Activated T-helper 1 cell treated with anti-CD3 and anti-CD28 coated beads, Interleukin-12 subunit alpha, Interleukin-12 subunit beta, Interleukin-2, Interleukin-4 antibody, amounts not matched to agents 30 ng/mL and 10 ng/mL and 1 ng/mL, durations not matched to agents 14 hours and 24 hours and 36 hours (primary cell): Measurements from ENCODE around the gene UMOD. TPM values are rescaled to one million over a fixed set of nuclear protein-coding genes. Genes with fewer than 3 reads are reported as not detected.
A peak's percentile ranks its signal among the peaks of the same experiment; 100 is the strongest.

Experiments used
- DNase-seq: peaks from one replicate; pipeline ENCODE4 v3.0.0; 2021; ENCODE audit warnings: low spot score
- H3K27ac Mint-ChIP-seq: one replicate; pipeline ENCODE4 v1.8.0; 2021; ENCODE audit warnings: mild to moderate bottlenecking, mixed read lengths
- H3K27me3 Mint-ChIP-seq: one replicate; pipeline ENCODE4 v1.8.0; 2022; ENCODE audit warnings: mild to moderate bottlenecking, moderate library complexity, mixed read lengths; ENCODE audit not compliant: insufficient read depth
- H3K36me3 Mint-ChIP-seq: one replicate; pipeline ENCODE4 v1.8.0; 2021; ENCODE audit warnings: low read depth, mixed read lengths
- H3K4me1 Mint-ChIP-seq: one replicate; pipeline ENCODE4 v1.8.0; 2021; ENCODE audit warnings: low read depth, mixed read lengths
- H3K4me3 Mint-ChIP-seq: one replicate; pipeline ENCODE4 v1.8.0; 2021; ENCODE audit warnings: mild to moderate bottlenecking, moderate library complexity, mixed read lengths
- H3K9me3 Mint-ChIP-seq: one replicate; pipeline ENCODE4 v1.8.0; 2021; ENCODE audit warnings: mixed read lengths
- intact Hi-C: fragments of 100-400 bp; cut with micrococcal nuclease; formaldehyde crosslinking; loops from one replicate; pipeline ENCODE4 v1.15.1; 2024
- total RNA-seq: library from RNA; stranded (reverse); gene quantifications from 2 replicates; pipeline ENCODE4 v1.2.3, GENCODE V29; 2022

The UMOD gene
- total RNA-seq, 1 donor from 2014 or later, result not detected

DNA sequence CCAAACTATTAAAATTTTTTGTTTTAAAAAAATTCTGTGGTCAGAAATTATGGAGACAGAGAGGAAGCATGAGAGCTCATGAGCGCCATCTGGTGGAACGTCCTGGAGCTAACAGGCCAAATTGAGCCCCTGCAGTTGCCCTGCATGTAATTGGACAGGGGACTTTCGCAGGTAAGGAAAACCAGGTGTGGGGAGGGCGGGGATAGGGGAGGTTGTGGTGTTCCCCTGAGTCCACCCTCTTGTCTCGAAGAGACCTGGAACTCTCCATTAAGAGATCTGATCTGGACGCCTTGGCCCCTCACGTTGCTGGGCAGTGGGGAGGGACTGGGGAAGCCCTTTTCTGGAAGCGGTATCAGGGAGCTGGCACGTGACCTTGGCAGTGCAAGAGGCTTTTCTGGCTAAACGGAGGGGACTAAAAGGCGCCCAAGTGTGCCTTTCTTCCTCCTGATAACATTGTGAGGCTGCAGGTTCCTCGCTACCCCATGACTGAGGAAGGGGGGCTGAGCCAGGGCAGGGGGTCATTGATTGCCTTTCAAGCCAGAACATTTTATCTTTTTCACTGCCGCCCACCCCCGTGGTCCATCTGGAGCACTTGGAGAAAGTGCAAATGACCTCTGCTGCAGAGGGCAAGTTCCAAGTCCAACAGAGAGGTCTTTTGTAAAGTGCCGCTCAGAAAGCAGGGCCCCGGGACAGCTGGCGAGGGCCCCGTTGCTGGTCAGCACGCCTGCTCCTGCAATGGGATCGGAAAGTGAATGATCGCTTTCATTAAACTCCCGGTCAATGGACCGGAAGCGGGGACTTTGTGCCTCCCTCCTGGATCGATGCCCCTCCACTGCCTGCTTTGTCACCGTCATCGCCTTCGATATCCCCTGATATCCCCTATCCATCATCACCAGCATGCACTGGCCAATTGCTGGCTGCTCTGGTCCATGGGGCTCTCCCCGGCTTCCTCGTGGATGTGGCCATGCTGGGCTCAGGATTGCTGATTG lies 33.6 kb upstream of the UMOD start:
- H3K27ac Mint-ChIP-seq, result no peak overlapping the region
- H3K27me3 Mint-ChIP-seq, result peaks cover 3% of the 10 kb centered on the region
- no peaks in the 10 kb centered on the region for H3K36me3 Mint-ChIP-seq
- intact Hi-C loops, result loop anchor here (1.0 kb wide), 1 partner anchor 479 kb away; no protein-coding TSS in a partner anchor
- no peaks in the 10 kb centered on the region for H3K9me3 Mint-ChIP-seq
- H3K4me1 Mint-ChIP-seq, result no peaks in the 10 kb centered on the region
- H3K4me3 Mint-ChIP-seq, result no peak overlapping the region
- peak; percentile 12 for DNase-seq

DNA sequence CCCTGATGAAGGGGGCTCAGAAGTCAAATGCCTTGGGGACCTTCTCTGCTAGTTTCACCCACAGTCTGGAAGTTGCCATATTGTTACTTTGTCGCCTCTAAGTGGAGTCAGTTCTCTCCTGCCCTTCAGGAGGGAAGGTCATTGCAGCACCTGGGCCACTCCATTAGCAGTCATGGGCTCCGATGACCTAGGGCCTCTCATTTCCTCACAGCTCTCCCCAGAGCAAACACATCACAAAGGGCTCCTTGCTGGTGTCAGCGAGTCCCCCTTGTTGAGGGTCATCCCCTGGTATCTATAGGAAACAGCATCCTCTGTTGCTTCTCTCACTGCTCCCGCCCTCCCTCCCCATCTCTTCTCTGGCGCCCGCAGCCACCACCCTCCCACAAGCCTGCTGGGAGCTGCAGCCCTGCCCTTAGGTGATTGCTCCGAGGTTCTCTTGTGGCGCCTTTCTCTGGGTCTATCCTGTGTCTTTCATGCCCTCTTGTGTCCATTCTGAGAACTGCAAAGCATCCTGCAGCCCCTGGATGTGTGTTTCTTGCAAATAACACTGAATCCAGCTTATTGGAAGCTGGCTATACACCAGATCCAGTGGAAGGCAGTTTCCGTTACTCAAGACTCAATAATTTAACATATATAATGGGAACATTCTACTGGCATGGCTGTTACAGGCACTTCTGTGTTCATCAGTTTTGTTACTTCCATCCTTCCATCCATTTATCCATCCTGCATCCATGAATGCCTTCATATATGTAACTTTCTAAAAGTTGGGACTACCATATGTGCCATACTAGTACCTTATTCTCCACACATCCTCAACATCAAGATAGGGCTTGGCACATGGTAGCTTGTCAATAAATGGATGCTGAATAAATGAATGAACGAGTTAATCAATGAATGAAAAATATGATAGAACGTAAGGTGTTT lies 30.9 kb upstream of the UMOD start:
- no peak overlapping the region for H3K27ac Mint-ChIP-seq
- no peak overlapping the region for H3K4me3 Mint-ChIP-seq
- H3K4me1 Mint-ChIP-seq, result no peaks in the 10 kb centered on the region
- peak; percentile 23 for DNase-seq
- H3K9me3 Mint-ChIP-seq, result no peaks in the 10 kb centered on the region
- peaks cover 3% of the 10 kb centered on the region for H3K27me3 Mint-ChIP-seq
- no peaks in the 10 kb centered on the region for H3K36me3 Mint-ChIP-seq
- intact Hi-C loops, result no loop called here

DNA sequence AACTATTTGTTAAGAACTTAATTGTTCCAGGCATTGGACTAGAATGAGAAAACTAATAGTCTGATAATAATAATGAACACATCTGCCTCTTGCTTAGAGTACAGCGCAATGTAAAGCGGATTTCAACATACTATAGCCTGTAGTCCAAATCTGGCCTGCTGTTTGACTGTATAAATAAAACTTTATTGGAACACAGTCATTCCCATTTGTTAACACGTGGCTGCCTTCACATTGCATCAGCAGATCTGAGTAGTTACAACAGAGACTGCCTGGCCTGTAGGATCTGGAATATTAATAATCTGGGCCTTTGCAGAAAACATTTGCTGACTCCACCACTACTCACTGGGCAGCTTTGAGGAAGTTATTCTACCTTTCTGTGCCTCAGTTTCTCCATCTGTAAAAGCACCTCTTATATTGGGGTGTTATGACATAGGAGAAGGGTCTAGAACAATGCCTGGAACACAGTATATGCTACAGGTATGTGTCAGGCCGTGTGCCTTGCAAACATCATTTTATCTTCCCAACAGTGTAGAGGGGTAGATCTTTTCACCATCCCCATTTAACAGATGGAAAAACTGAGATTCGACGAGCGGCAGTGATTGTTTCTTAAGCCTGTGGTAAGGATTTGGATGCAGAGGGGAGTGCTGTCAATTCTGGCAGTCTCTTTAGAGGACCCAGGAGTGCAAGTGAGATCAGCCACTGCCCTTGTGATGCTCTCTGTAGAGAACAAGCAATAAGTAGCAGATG lies 29.9 kb upstream of the UMOD start:
- intact Hi-C loops, result no loop called here
- no peak overlapping the region for H3K4me3 Mint-ChIP-seq
- DNase-seq, result no peak
- peaks cover 3% of the 10 kb centered on the region for H3K27me3 Mint-ChIP-seq
- H3K4me1 Mint-ChIP-seq, result no peaks in the 10 kb centered on the region
- H3K36me3 Mint-ChIP-seq, result no peaks in the 10 kb centered on the region
- H3K9me3 Mint-ChIP-seq, result no peaks in the 10 kb centered on the region
- no peak overlapping the region for H3K27ac Mint-ChIP-seq

DNA sequence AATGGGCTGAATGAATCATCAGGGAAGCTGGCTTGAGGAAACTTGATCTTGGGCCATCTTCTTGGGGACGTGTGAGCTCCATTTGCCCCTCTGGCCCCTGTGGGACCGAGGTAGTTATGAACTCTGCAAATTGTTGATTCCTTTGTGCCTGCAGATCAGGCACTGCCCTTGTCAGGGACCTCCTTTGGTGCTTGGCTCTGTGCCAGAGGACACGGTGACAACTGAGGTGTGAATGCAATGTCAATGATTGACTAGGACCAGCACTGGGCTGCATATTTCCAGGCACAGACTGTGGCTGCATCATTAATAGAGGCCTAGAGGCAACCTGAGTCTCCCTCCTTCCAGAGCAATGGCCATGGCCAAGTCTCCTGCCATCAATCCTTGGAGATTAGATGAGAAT lies 28.3 kb upstream of the UMOD start:
- Mint-ChIP-seq H3K9me3 (no peaks in the 10 kb centered on the region), H3K4me1 (no peaks in the 10 kb centered on the region), H3K4me3 (no peak overlapping the region), H3K36me3 (no peaks in the 10 kb centered on the region), H3K27me3 (peaks cover 1% of the 10 kb centered on the region), H3K27ac (no peak overlapping the region)
- no peak for DNase-seq
- intact Hi-C loops, result no loop called here

DNA sequence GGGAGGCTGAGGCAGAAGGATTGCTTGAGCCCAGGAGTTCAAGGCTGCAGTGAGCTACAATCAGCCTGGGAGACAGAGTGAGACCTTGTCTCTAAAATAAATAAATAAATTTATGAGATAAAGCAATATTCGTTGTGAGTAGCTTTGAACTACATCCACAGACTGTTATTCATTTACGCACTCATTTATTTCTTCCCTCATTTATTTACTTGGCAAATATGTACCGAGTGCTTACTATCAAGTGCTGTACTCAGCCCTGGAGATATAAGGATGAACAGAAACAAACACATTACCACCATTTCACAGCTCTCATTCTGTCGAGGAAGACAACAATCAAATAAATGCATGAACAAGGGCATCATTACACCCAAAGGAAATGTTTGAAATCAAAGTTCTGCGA lies 24.7 kb upstream of the UMOD start:
- H3K4me1 Mint-ChIP-seq, result no peaks in the 10 kb centered on the region
- no peaks in the 10 kb centered on the region for H3K9me3 Mint-ChIP-seq
- H3K27me3 Mint-ChIP-seq, result peaks cover 1% of the 10 kb centered on the region
- no peak for DNase-seq
- no peak overlapping the region for H3K4me3 Mint-ChIP-seq
- no peaks in the 10 kb centered on the region for H3K36me3 Mint-ChIP-seq
- intact Hi-C loops, result no loop called here
- H3K27ac Mint-ChIP-seq, result no peak overlapping the region

DNA sequence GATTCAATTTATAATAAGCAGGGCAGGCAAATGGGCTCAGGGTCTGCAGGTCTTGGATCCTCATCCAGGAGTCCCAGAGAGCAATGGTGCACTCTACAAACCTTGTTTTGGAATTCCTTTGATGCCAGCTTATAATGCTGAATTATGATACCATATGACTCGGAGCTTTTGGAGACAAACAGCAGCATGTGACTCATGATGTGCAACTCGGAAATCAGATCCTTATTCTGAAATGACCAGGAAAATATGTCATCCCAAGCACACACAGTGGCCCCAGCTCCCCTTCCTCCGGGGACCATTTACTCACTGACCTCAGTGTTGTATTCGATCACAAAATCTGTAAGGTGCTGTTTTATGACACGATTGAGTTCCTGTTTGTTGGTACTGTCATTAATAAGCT lies 20.2 kb upstream of the UMOD start:
- Mint-ChIP-seq H3K4me1 (no peaks in the 10 kb centered on the region), H3K36me3 (no peaks in the 10 kb centered on the region), H3K4me3 (no peak overlapping the region), H3K9me3 (no peaks in the 10 kb centered on the region), H3K27me3 (peaks cover 1% of the 10 kb centered on the region), H3K27ac (no peak overlapping the region)
- DNase-seq, result no peak
- intact Hi-C loops, result no loop called here

DNA sequence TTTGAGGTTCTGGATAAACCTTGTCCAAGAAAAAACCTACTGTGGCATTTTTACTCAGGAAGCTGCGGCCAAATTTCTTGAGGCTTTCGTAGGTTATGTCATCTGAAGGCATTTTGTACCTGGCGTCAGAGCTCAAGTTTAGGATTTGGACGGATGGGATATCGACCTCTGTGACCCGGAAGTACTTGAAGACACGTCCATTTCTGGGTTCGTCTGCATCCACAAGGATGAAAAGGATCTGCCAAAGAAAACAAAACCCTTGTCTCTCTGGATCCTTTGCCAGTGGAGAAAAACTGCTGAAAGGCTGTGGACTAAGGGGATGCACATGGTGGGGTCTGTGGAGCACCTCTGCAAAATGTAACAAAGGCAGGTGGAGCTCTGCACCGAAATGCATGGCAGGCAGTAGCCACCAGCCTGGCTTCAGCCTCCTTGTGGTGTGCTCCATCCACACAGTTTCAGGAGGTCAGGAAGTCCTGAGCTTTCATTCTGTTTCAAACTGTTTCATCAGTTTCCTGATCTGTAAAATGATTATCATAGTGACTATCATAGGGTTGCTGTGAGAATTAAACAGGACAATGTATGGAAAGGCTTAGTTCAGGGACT lies 17.0 kb upstream of the UMOD start:
- intact Hi-C loops, result no loop called here
- no peak for DNase-seq
- Mint-ChIP-seq H3K36me3 (no peaks in the 10 kb centered on the region), H3K4me3 (no peak overlapping the region), H3K4me1 (no peaks in the 10 kb centered on the region), H3K27me3 (no peaks in the 10 kb centered on the region), H3K9me3 (no peaks in the 10 kb centered on the region), H3K27ac (no peak overlapping the region)

DNA sequence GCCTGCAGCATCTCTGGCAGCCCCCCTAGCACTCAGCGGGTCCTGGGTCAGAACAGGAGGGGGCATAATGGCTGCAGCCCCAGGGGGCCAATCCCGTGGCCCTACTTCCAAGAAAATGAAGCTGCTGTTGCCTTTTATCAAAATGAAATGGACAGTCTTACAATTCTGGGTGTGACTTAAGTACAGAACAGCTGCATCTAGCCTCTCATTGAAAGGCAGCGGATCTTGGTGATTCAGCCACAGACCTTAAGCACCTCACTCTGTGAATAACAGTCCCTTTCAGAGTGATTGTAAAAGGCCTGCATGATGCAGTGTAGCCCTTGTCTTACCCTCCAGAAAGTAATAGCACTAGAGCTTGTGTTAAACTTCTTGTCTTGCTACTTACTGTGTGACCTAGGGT lies 11.5 kb upstream of the UMOD start:
- no peak overlapping the region for H3K27ac Mint-ChIP-seq
- no peak for DNase-seq
- no peaks in the 10 kb centered on the region for H3K36me3 Mint-ChIP-seq
- H3K27me3 Mint-ChIP-seq, result no peaks in the 10 kb centered on the region
- intact Hi-C loops, result no loop called here
- no peak overlapping the region for H3K4me3 Mint-ChIP-seq
- H3K9me3 Mint-ChIP-seq, result no peaks in the 10 kb centered on the region
- no peaks in the 10 kb centered on the region for H3K4me1 Mint-ChIP-seq

DNA sequence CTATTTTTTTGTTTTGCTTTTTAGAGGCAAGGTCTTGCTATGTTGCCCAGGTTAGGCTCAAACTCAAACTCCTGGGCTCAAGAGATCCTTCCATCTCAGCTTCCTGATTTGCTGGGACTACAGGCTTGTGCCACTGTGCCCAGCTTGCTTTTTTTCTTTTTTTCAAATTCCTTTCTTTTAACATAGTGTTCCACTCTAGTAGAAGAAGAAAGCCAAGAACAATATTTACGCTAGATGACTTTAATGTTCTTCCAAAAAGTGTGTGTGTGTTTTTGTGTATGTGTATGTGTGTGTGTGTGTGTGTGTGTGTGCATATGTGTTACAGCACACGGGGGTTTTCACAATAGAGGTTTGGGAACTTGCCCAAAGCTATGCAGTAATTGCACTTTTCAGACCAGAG lies 10.7 kb upstream of the UMOD start:
- Mint-ChIP-seq H3K4me3 (no peak overlapping the region), H3K36me3 (no peaks in the 10 kb centered on the region), H3K27ac (no peak overlapping the region), H3K9me3 (no peaks in the 10 kb centered on the region), H3K27me3 (no peaks in the 10 kb centered on the region), H3K4me1 (no peaks in the 10 kb centered on the region)
- intact Hi-C loops, result no loop called here
- DNase-seq, result no peak

DNA sequence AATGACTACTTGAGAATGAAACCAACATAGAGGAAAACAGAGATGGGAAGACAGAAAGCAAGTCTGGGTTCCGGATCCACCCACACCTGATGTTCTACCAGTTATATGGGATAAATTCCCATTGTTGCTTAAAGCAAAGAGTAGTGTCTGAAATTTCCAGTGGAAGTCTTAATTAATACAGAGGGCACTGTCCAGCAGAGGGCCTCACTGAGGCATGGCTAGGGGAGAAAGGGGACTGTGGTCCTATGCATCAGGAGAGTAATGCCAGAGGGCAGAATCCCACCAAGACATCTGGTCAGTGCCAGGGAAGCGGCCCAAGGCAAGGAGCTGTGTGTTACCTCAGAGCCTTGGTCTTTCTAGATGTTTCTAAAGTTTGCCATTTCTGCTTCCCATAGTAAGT lies 7.5 kb upstream of the UMOD start:
- Mint-ChIP-seq H3K4me1 (no peaks in the 10 kb centered on the region), H3K27me3 (no peaks in the 10 kb centered on the region), H3K9me3 (no peaks in the 10 kb centered on the region), H3K27ac (no peak overlapping the region), H3K36me3 (no peaks in the 10 kb centered on the region), H3K4me3 (no peak overlapping the region)
- DNase-seq, result no peak
- intact Hi-C loops, result no loop called here

DNA sequence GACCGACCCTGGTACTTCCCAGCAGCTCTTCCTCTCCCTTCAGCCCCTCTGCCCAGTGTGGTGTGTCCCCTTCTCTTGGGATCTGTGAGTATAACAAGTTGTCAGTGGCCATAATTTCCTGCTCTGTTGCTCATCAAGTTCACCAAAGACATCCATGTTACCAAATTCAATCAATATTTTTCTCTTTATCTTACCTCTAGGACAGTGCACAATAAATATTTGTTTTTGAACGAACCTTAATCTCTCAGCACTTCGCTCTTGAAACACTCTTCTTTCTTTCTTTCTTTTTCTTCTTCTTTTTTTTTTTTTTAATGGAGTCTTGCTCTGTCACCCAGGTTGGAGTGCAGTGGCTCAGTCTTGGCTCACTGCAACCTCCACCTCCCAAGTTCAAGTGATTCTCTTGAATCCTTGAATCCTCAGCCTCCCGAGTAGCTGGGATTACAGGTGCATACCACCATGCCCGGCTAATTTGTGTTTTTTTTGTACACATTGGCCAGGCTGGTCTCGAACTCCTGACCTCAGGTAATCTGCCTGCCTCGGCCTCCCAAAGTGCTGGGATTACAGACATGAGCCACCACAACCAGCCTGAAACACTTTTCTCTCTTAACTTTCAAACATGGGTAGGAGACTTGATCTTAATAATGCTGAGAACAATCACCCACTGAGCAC lies 2.7 kb upstream of the UMOD start:
- DNase-seq, result no peak
- Mint-ChIP-seq H3K9me3 (no peaks in the 10 kb centered on the region), H3K27me3 (no peaks in the 10 kb centered on the region), H3K36me3 (no peaks in the 10 kb centered on the region), H3K27ac (no peak overlapping the region), H3K4me3 (no peak overlapping the region), H3K4me1 (no peaks in the 10 kb centered on the region)
- intact Hi-C loops, result no loop called here

DNA sequence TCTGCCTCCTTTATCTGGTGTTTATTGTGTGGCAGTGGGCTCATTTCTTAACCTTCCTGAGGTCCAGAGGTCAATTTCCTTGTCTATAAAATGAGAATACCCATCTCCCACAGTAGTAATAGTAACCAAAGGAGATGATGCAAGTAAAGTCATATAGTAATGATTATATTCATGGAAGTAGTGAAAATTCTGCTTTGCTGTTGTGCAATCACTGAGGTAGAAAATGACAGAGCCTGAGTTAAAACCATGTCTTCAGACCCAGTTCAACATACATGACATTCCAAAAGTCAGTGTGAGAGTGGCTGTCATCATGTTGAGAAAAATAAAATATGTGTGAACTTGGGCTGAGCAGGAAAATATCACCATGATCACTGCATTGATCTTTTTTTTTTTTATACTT lies 864 bp upstream of the UMOD start:
- H3K9me3 Mint-ChIP-seq, result no peaks in the 10 kb centered on the region
- H3K4me1 Mint-ChIP-seq, result no peaks in the 10 kb centered on the region
- no peak for DNase-seq
- H3K27me3 Mint-ChIP-seq, result no peaks in the 10 kb centered on the region
- H3K27ac Mint-ChIP-seq, result no peak overlapping the region
- intact Hi-C loops, result no loop called here
- no peaks in the 10 kb centered on the region for H3K36me3 Mint-ChIP-seq
- no peak overlapping the region for H3K4me3 Mint-ChIP-seq
